Upper lobe of left lung (tissue), 6 donors: ENCODE data around the gene KIAA1755. TPM values are rescaled to one million over a fixed set of nuclear protein-coding genes. Genes with fewer than 3 reads are reported as not detected.

Experiments
- ATAC-seq, 2 donors: fragments of 200-7000 bp; cut with Tn5 transposase; one replicate each; pipeline ENCODE4 v1.9.1; 2022; ENCODE audit warnings: mild to moderate bottlenecking in 2 of 2, moderate library complexity in 2 of 2; ENCODE audit not compliant: low FRiP score in 2 of 2
- DNase-seq, 2 donors: peaks; one replicate each; pipeline ENCODE4 v3.0.0-alpha.2; 2019 to 2020
- H3K27ac ChIP-seq, 4 donors: fragments of 200-600 bp; sonication (generic); one replicate each; pipeline ENCODE4 v1.5.1; 2016 to 2019
- H3K27me3 ChIP-seq, 4 donors: fragments of 200-600 bp; sonication (generic); one replicate each; pipeline ENCODE4 v1.5.1; 2017 to 2019
- H3K36me3 ChIP-seq, 4 donors: fragments of 200-600 bp; sonication (generic); one replicate each; pipeline ENCODE4 v1.5.1; 2016 to 2019
- H3K4me1 ChIP-seq, 4 donors: fragments of 200-600 bp; sonication (generic); one replicate each; pipeline ENCODE4 v1.5.1; 2018 to 2019
- H3K4me3 ChIP-seq, 4 donors: fragments of 200-600 bp; sonication (generic); one replicate each; pipeline ENCODE4 v1.5.1; 2017 to 2019; ENCODE audit warnings: mild to moderate bottlenecking in 2 of 4, moderate library complexity in 1 of 4
- H3K9me3 ChIP-seq, 4 donors: fragments of 200-600 bp; sonication (generic); one replicate each; pipeline ENCODE4 v1.5.1; 2018 to 2019
- CTCF ChIP-seq, 6 experiments: fragments of 450-650 bp in 4 of 6; fragments of 200-600 bp in 2 of 6; sonication (generic) in 2 of 6; IDR thresholded peaks; one replicate each; pipeline ENCODE4 v1.5.1; 2016 to 2019; ENCODE audit warnings: antibody characterized with exemption in 6 of 6
- EP300 ChIP-seq, 4 donors: sonication (generic); formaldehyde crosslinking; IDR thresholded peaks; one replicate each; pipeline ENCODE4 v1.5.1; 2017; ENCODE audit warnings: antibody characterized with exemption in 4 of 4, control low read depth in 2 of 4
- POLR2A ChIP-seq, 4 donors: fragments of 450-650 bp; IDR thresholded peaks; one replicate each; pipeline ENCODE4 v1.5.1; 2016 to 2017; ENCODE audit warnings: antibody characterized with exemption in 4 of 4, mild to moderate bottlenecking in 2 of 4
- POLR2AphosphoS5 ChIP-seq, 2 donors: sonication (generic); formaldehyde crosslinking; IDR thresholded peaks; one replicate each; pipeline ENCODE4 v1.5.1; 2017; ENCODE audit warnings: antibody characterized with exemption in 2 of 2
- WGBS, 2 donors: methylation state at CpG; one replicate each; pipeline ENCODE4 v1.1.5; 2017 to 2018; 5-methylcytosine and 5-hydroxymethylcytosine counted together
- total RNA-seq, 6 donors: library from RNA; depleted of rRNA in 4 of 6; stranded (reverse); fragments of >200 nt in 4 of 6; gene quantifications; one replicate each; pipeline versions ENCODE4 v1.1.0 to v1.2.1, GENCODE V29; 2016 to 2021
- donor health status: DM: no; HTN: no; CAD: no; lungs with moderate emphysema.
- donor health status: DM: no; HTN: yes; CAD: no; lungs with severe emphysema.

The KIAA1755 gene
- total RNA-seq, 6 donors from 2014 or later, result 0.15 to 3.1 (median 1.4) TPM

- TF ChIP-seq CTCF (IDR thresholded peaks at IDR 0.05) (peak; percentile 16 to 41 (median 37)), POLR2AphosphoS5 (IDR thresholded peaks at IDR 0.05) (no peak)
- 74 to 90% methylated on average over 4 to 6 of the region's 6 CpGs for WGBS, 2 donors
- H3K27me3 ChIP-seq, result no peaks in the 10 kb centered on the region
- H3K9me3 ChIP-seq, result no peaks in the 10 kb centered on the region
- ATAC-seq, result peak in 1 of 2 donors; percentile 17
- DNase-seq, result no peak
- no peaks in the 10 kb centered on the region for H3K4me1 ChIP-seq
- H3K4me3 ChIP-seq, result no peak overlapping the region
- H3K27ac ChIP-seq, result no peak overlapping the region
- H3K36me3 ChIP-seq, result no peaks in the 10 kb centered on the region
Measured at GRCh38 chr20:38229376-38230252, 30.9 kb downstream of the KIAA1755 start.

- Histone ChIP-seq H3K27ac (no peak overlapping the region), H3K9me3 (no peaks in the 10 kb centered on the region), H3K27me3 (no peaks in the 10 kb centered on the region), H3K4me1 (no peaks in the 10 kb centered on the region), H3K36me3 (no peaks in the 10 kb centered on the region), H3K4me3 (no peak overlapping the region)
- DNase-seq (no peak), ATAC-seq (no peak)
- TF ChIP-seq POLR2AphosphoS5 (IDR thresholded peaks at IDR 0.05) (no peak), POLR2A (IDR thresholded peaks at IDR 0.05) (no peak), EP300 (IDR thresholded peaks at IDR 0.05) (no peak), CTCF (IDR thresholded peaks at IDR 0.05) (no peak)
- 45% methylated on average over 2 of the region's 2 CpGs for WGBS, 2 donors
Measured at GRCh38 chr20:38228436-38228835, 32.1 kb downstream of the KIAA1755 start.

GRCh38 chr20:38227420-38228360, 32.8 kb downstream of the KIAA1755 start:
- 82 to 87% methylated on average over 7 to 11 of the region's 11 CpGs for WGBS, 2 donors
- Histone ChIP-seq H3K27ac (no peak overlapping the region), H3K36me3 (no peaks in the 10 kb centered on the region), H3K4me1 (no peaks in the 10 kb centered on the region), H3K27me3 (no peaks in the 10 kb centered on the region), H3K9me3 (no peaks in the 10 kb centered on the region), H3K4me3 (no peak overlapping the region)
- DNase-seq (no peak), ATAC-seq (no peak)
- TF ChIP-seq CTCF (IDR thresholded peaks at IDR 0.05), result no peak
- TF ChIP-seq POLR2A (IDR thresholded peaks at IDR 0.05), result no peak
- TF ChIP-seq POLR2AphosphoS5 (IDR thresholded peaks at IDR 0.05), result no peak
- no peak for TF ChIP-seq EP300 (IDR thresholded peaks at IDR 0.05)

GRCh38 chr20:38226553-38226952, 34.0 kb downstream of the KIAA1755 start:
- H3K36me3 ChIP-seq, result no peaks in the 10 kb centered on the region
- DNase-seq, result no peak
- H3K9me3 ChIP-seq, result no peaks in the 10 kb centered on the region
- H3K4me3 ChIP-seq, result no peak overlapping the region
- no peaks in the 10 kb centered on the region for H3K4me1 ChIP-seq
- TF ChIP-seq POLR2AphosphoS5 (IDR thresholded peaks at IDR 0.05) (no peak), POLR2A (IDR thresholded peaks at IDR 0.05) (no peak), EP300 (IDR thresholded peaks at IDR 0.05) (no peak), CTCF (IDR thresholded peaks at IDR 0.05) (no peak)
- no peak for ATAC-seq
- whole genome bisulfite sequencing, 2 donors, result 63 to 70% methylated on average over 6 of the region's 6 CpGs
- no peaks in the 10 kb centered on the region for H3K27me3 ChIP-seq
- no peak overlapping the region for H3K27ac ChIP-seq
